ENCODE data around the gene PCSK7. TPM values are rescaled to one million over a fixed set of nuclear protein-coding genes. Genes with fewer than 3 reads are reported as not detected.

PCSK7 gene
- total and polyA plus RNA-seq, 2 donors (not counting 3 experiments of a cell fraction or from before 2014, with no cell fraction given) = 40.8 to 72.7 TPM

DNA sequence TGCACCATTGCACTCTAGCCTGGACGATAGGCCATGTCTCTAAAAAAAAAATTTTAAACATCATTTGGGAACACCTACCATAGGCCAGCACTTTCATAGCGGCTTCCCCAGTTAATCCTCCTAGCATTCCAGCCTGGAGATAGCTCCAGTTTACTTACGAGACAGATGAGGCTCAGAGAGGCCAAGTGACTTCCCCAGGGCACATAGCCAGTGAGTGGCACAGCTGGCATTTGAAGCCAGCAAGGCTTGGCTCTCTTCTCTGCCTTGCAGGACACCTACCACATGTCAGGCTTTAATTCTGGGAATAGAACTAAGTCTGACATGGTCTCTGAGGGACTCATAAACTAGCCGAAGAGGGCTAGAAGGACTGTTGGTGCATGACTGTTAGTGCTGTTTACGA lies 37.6 kb downstream of the PCSK7 start:
- Histone ChIP-seq H3K36me3 (ENCODE audit: control insufficient read depth in 2 of 2, extremely low read depth in 1 of 2, insufficient read depth in 2 of 2, low read length in 2 of 2) (peaks cover 0 to 18% of the 10 kb centered on the region in 2 experiments), H2AFZ (ENCODE audit: low read depth, low read length) (no peak overlapping the region), H3K4me2 (ENCODE audit: insufficient read depth, low read length) (no peak overlapping the region), H3K9me1 (replicated peaks; ENCODE audit: control insufficient read depth, extremely low read depth, insufficient read depth, low read length) (no peaks in the 10 kb centered on the region), H3K79me2 (ENCODE audit: control insufficient read depth, insufficient read depth, low read length) (no peaks in the 10 kb centered on the region), H3K27me3 (ENCODE audit: control insufficient read depth in 2 of 2, insufficient read depth in 2 of 2, low read length in 2 of 2) (no peaks in the 10 kb centered on the region), H3K4me1 (ENCODE audit: control insufficient read depth, extremely low read depth, insufficient read depth, low read length) (peaks cover 6% of the 10 kb centered on the region), H3K9ac (replicated peaks; ENCODE audit: extremely low read depth, insufficient read depth, low read length) (no peak overlapping the region), H3K9me3 (replicated peaks; ENCODE audit: control insufficient read depth, insufficient read depth, low read length) (no peaks in the 10 kb centered on the region), H3K27ac (ENCODE audit: insufficient read depth, low read depth, low read length) (no peak overlapping the region), H4K20me1 (replicated peaks; ENCODE audit: control insufficient read depth, extremely low read depth, insufficient read depth, low read length) (no peaks in the 10 kb centered on the region), H3K4me3 (replicated peaks in 1 of 3; ENCODE audit: insufficient read depth in 1 of 3, low read depth in 1 of 3, low read length in 3 of 3) (no peak overlapping the region)
- no peak for TF ChIP-seq FOS (IDR thresholded peaks at IDR 0.05; ENCODE audit: borderline replicate concordance, insufficient read depth, low read length)
- TF ChIP-seq POLR2A (IDR thresholded peaks at IDR 0.05; ENCODE audit: low read depth, low read length) = no peak
- TF ChIP-seq CTCF (IDR thresholded peaks at IDR 0.05; ENCODE audit: extremely low read depth in 1 of 2, insufficient read depth in 1 of 2, low read depth in 1 of 2, low read length in 2 of 2) = no peak
- TF ChIP-seq MYC (IDR thresholded peaks at IDR 0.05; ENCODE audit: low read depth, low read length) = no peak
- POLR2A ChIA-PET = no interaction called here
- intact Hi-C loops (cut with micrococcal nuclease) = no loop called here
- dilution Hi-C loops (cut with MboI; ENCODE audit: extremely low pct_ligation_motif_present, low sequenced_read_pairs) = no loop called here
- CTCF ChIA-PET = interaction anchor here (1.6 kb wide), 1 partner anchor 13 kb away, joined by 5 read pairs; no protein-coding TSS in a partner anchor
- BruUV-seq (replicated peaks) = no TSS peak
- DNase-seq (ENCODE audit: low read depth, low spot score) (no peak), FAIRE-seq (no peak)

GRCh38 chr11:117193130-117194020 lies 38.5 kb downstream of the PCSK7 start:
- H3K4me3 ChIP-seq (replicated peaks in 1 of 3; ENCODE audit: insufficient read depth in 1 of 3, low read depth in 1 of 3, low read length in 3 of 3) = no peak overlapping the region
- DNase-seq (ENCODE audit: low read depth, low spot score) (no peak), FAIRE-seq (no peak)
- no peak overlapping the region for H3K9ac ChIP-seq (replicated peaks; ENCODE audit: extremely low read depth, insufficient read depth, low read length)
- intact Hi-C loops (cut with micrococcal nuclease) (no loop called here), dilution Hi-C loops (cut with MboI; ENCODE audit: extremely low pct_ligation_motif_present, low sequenced_read_pairs) (no loop called here)
- ChIA-PET POLR2A (no interaction called here), CTCF (interaction anchor here (1.6 kb wide), 1 partner anchor 12 kb away, joined by 5 read pairs; no protein-coding TSS in a partner anchor)
- no peak overlapping the region for H2AFZ ChIP-seq (ENCODE audit: low read depth, low read length)
- no peak overlapping the region for H3K4me2 ChIP-seq (ENCODE audit: insufficient read depth, low read length)
- no peak overlapping the region for H3K27ac ChIP-seq (ENCODE audit: insufficient read depth, low read depth, low read length)
- no peaks in the 10 kb centered on the region for H3K9me1 ChIP-seq (replicated peaks; ENCODE audit: control insufficient read depth, extremely low read depth, insufficient read depth, low read length)
- peaks cover 0 to 26% of the 10 kb centered on the region in 2 experiments for H3K36me3 ChIP-seq (ENCODE audit: control insufficient read depth in 2 of 2, extremely low read depth in 1 of 2, insufficient read depth in 2 of 2, low read length in 2 of 2)
- no peaks in the 10 kb centered on the region for H3K27me3 ChIP-seq (ENCODE audit: control insufficient read depth in 2 of 2, insufficient read depth in 2 of 2, low read length in 2 of 2)
- H3K9me3 ChIP-seq (replicated peaks; ENCODE audit: control insufficient read depth, insufficient read depth, low read length) = no peaks in the 10 kb centered on the region
- H3K4me1 ChIP-seq (ENCODE audit: control insufficient read depth, extremely low read depth, insufficient read depth, low read length) = no peaks in the 10 kb centered on the region
- no TSS peak for BruUV-seq (replicated peaks)
- no peak for TF ChIP-seq JUN (IDR thresholded peaks at IDR 0.05; ENCODE audit: borderline replicate concordance, insufficient read depth, insufficient read length, low read depth)
- TF ChIP-seq POLR2A (IDR thresholded peaks at IDR 0.05; ENCODE audit: low read depth, low read length) = no peak
- TF ChIP-seq GATA2 (IDR thresholded peaks at IDR 0.05; ENCODE audit: insufficient read depth, insufficient read length, low read depth, low read length) = no peak
- no peak for TF ChIP-seq EZH2 (IDR thresholded peaks at IDR 0.05; ENCODE audit: borderline replicate concordance, low read depth, low read length, severe bottlenecking)
- TF ChIP-seq POLR2AphosphoS5 (IDR thresholded peaks at IDR 0.05; ENCODE audit: insufficient read depth, low read depth, low read length) = no peak
- TF ChIP-seq MYC (IDR thresholded peaks at IDR 0.05; ENCODE audit: low read depth, low read length) = no peak
- TF ChIP-seq, protein P1, sequence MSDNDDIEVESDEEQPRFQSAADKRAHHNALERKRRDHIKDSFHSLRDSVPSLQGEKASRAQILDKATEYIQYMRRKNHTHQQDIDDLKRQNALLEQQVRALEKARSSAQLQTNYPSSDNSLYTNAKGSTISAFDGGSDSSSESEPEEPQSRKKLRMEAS (IDR thresholded peaks at IDR 0.05; ENCODE audit: insufficient read depth, insufficient read length) = no peak
- no peak for TF ChIP-seq CTCF (IDR thresholded peaks at IDR 0.05; ENCODE audit: extremely low read depth in 1 of 2, insufficient read depth in 1 of 2, low read depth in 1 of 2, low read length in 2 of 2)
- H3K79me2 ChIP-seq (ENCODE audit: control insufficient read depth, insufficient read depth, low read length) = no peaks in the 10 kb centered on the region
- H4K20me1 ChIP-seq (replicated peaks; ENCODE audit: control insufficient read depth, extremely low read depth, insufficient read depth, low read length) = no peaks in the 10 kb centered on the region
